ENCODE data around the gene SSC5D.

GRCh38 chr19:55546822-55547614, 58.8 kb downstream of the SSC5D start:
- TF ChIP-seq ZNF274 (IDR thresholded peaks at IDR 0.05; ENCODE audit: low read depth, low read length) (no peak), YY1 (IDR thresholded peaks at IDR 0.05; ENCODE audit: insufficient read depth, insufficient read length) (no peak), SUZ12 (IDR thresholded peaks at IDR 0.05; ENCODE audit: extremely low read depth, insufficient read depth, insufficient read length) (no peak)

Measured in NT2/D1 (cell line).